Measurements from ENCODE around the gene RASIP1.
"Not testable (repeated sequence)": the region's sequence is repeated elsewhere in the genome, so short reads cannot be mapped to it uniquely, and the experiment has no call there.

The RASIP1 gene, protein sequence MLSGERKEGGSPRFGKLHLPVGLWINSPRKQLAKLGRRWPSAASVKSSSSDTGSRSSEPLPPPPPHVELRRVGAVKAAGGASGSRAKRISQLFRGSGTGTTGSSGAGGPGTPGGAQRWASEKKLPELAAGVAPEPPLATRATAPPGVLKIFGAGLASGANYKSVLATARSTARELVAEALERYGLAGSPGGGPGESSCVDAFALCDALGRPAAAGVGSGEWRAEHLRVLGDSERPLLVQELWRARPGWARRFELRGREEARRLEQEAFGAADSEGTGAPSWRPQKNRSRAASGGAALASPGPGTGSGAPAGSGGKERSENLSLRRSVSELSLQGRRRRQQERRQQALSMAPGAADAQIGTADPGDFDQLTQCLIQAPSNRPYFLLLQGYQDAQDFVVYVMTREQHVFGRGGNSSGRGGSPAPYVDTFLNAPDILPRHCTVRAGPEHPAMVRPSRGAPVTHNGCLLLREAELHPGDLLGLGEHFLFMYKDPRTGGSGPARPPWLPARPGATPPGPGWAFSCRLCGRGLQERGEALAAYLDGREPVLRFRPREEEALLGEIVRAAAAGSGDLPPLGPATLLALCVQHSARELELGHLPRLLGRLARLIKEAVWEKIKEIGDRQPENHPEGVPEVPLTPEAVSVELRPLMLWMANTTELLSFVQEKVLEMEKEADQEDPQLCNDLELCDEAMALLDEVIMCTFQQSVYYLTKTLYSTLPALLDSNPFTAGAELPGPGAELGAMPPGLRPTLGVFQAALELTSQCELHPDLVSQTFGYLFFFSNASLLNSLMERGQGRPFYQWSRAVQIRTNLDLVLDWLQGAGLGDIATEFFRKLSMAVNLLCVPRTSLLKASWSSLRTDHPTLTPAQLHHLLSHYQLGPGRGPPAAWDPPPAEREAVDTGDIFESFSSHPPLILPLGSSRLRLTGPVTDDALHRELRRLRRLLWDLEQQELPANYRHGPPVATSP

DNA sequence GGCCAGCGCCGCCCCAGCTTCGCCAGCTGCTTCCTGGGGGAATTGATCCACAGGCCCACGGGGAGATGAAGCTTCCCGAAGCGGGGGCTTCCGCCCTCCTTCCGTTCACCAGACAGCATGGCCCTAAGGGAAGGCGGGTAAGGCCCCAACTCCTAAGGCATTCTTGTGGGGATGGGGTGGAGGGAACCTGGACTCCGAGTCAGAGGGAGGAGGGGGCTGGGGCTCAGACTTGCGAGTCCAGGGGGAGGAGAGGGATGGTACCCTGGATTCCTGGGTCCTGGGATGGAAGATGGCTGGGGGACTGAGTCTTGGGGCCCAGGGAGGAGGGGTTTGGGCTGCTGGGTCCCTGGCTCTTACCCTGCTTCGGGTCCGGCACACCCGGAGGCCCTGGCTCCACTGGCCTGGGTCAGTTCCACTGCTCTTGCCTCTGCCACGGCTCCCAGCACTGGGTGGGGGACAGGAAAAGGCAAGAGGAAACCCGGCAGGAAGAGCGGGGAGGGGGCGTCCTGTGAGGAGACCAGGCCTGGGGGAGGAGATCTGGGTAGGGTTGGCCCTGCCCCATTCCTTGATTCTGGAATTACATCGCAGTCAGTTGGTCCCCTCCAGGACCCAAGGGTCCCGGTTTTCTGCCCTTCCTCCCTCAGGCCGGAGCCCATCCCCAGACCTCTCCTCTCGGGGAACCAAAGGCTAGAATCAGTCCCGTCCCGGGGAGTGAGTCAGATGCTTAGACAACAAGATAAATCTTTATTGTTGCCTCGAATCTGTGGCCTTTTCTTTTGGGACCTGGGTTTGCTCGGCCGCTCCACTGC is at the start of gene RASIP1:
RASIP1 (minus strand) TSS at position 447 of the 809 bp plus-strand sequence; CDS start at position 119, 328 bp downstream.
- DNase-seq (ENCODE audit: low read depth in 3 of 3), result no peak

DNA sequence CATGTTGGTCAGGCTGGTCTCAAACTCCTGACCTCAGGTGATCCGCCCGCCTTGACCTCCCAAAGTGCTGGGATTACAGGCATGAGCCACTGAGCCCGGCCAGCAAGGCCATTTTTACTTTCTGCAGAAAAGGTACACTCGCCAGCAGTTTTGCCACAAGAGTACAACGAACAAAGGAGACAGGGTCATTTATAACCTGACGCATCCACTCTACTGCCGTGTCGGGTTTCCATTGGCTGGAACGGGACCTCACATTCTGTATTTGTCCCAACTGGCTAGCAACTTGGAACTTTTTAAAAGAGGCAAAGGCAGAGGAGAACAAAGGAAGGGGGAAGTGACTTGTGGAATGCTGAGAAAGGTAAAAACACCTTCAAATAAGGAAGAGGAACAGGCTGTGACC is 46.9 kb upstream of the RASIP1 start:
- not testable (repeated sequence) for DNase-seq (ENCODE audit: low read depth in 3 of 3)

DNA sequence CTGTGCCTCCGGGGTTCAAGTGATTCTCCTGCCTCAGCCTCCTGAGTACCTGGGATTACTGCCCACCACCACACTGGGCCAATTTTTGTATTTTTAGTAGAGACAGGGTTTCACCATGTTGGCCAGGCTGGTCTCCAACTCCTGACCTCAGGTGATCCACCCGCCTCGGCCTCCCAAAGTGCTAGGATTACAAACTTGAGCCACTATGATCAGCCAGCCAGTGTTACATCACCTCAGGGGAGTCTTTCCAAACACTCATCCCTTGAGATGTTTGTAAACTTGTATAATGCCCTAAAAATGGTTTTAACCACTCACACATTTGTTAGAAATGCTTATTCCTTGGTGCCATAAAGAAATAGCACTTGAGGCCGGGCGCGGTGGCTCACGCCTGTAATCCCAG is 46.0 kb upstream of the RASIP1 start:
- not testable (repeated sequence) for DNase-seq (ENCODE audit: low read depth in 3 of 3)

DNA sequence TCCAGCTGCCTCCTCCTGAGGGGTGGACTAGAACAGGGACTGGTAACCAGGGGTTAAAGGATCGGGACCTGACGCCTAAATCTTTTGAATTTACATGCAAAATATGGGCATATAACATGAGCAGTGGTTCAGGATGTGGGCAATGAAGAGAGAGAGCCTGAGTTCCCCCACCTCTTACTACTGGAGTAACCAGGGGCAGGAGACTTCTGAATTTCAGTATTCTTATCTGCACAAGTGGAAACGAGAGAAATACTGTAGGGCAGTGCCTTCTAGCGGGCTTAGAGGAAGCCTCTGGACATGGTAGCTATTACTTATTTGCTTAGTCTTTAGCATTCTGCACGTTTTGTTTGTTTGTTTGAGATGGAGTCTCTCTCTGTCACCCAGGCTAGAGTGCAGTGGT is 44.1 kb upstream of the RASIP1 start:
- DNase-seq (ENCODE audit: low read depth in 3 of 3), result no peak

DNA sequence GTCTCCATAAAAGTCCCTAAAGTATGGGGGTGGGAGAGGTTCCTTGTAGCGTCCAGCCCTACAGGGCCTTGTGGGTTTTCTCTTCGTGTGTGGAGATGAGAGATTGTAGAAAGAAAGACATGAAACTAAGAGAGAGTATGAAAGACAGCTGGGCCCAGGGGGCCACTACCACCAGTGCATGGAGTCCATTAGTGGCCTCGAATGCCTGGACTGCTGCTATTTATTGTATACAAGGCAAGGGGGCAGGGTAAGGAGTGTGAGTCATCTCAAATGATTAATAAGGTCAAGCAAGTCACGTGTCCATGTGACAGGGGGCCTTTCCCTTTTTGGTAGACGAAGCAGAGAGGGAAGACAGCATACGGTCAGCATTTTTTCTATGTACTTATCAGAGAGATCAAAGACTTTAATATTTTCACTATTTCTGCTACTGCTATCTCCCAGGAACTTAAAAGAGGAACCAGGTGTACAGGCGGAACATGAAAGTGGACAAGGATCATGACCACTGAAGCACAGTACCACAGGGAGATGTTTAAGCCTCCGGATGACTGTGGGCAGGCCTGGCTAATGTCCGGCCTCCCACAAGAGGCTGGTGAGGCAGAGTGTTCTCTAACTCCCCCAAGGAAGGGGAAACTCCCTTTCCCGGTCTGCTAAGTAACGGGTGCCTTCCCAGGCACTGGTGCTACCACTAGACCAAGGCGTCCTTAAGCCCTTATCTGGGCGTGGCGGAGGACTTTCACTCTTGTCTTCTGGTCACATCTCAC is 40.4 kb upstream of the RASIP1 start:
- no peak for DNase-seq (ENCODE audit: low read depth in 3 of 3)

DNA sequence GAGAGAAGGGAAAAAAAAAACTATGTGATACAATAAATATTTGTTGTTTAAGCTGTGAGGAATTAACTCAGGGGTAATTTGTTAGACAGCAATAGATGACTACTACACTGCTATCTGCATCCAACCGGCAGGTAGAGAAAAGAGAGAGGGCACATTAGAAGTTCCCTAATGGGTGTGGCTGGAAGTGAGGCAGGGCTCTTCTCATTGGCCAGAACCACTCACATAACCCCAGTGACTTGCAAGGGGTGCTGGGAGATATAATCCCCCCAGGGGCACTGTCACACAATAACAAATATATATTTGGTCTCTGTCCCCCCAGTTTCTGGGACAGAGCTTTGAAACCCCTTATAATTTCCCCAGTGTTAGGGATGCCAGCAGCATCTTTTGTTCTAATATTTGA is 39.2 kb upstream of the RASIP1 start:
- DNase-seq (ENCODE audit: low read depth in 3 of 3), result no peak

DNA sequence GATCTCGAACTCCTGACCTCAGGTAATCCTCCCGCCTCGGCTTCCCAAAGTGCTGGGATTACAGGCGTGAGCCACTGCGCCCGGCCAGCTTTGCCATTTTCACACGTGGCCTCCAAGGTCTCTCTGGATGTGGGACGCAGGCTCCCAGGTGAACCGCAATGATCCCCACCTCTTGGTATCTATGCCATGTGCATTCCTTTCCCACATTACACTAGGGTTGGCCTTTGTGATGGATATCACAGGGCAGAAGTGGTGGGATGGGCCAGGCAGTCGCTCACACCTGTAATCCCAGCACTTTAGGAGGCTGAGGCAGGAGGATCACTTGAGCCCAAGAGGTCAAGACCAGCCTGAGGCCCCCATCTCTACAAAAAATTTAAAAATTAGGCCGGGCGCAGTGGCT is 37.3 kb upstream of the RASIP1 start:
- DNase-seq (ENCODE audit: low read depth in 3 of 3), result no peak

DNA sequence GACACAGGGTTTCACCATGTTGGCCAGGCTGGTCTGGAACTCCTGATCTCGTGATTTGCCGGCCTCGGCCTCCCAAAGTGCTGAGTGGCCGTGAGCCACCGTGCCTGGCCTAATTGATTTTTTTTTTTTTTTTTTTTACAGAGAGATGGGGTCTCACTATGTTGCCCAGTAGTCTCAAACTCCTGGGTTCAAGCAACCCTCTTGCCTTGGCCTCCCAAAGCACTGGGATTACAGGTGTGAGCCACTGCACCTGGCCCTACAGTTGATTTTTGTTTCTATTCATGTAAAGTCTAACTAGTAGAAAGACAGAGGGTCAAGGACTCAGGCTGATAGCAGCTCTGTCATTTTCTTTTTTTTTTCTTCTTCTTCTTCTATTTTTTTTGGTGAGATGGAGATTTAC is 36.7 kb upstream of the RASIP1 start:
- DNase-seq (ENCODE audit: low read depth in 3 of 3), result no peak

DNA sequence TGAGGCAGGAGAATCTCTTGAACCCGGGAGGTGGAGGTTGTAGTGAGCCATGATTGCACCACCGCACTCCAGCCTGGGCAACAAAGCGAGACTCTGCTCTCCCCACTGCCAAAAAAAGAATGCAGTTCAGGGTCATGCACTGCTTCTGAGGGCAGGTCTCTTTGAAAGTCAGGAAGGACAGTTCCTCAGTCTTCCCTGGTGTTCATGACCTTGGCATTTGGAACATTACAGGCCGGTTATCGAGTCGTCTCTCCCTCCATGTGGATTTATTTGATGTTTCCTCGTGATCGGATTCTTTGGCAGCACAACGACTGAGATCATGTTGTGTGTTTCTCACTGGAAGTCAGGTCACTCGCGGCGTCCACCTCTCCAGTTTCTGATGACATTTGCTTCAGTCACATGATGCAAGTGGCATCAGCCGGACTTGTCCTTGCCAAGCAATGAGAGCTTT is 32.1 kb upstream of the RASIP1 start:
- DNase-seq (ENCODE audit: low read depth in 3 of 3), result no peak

DNA sequence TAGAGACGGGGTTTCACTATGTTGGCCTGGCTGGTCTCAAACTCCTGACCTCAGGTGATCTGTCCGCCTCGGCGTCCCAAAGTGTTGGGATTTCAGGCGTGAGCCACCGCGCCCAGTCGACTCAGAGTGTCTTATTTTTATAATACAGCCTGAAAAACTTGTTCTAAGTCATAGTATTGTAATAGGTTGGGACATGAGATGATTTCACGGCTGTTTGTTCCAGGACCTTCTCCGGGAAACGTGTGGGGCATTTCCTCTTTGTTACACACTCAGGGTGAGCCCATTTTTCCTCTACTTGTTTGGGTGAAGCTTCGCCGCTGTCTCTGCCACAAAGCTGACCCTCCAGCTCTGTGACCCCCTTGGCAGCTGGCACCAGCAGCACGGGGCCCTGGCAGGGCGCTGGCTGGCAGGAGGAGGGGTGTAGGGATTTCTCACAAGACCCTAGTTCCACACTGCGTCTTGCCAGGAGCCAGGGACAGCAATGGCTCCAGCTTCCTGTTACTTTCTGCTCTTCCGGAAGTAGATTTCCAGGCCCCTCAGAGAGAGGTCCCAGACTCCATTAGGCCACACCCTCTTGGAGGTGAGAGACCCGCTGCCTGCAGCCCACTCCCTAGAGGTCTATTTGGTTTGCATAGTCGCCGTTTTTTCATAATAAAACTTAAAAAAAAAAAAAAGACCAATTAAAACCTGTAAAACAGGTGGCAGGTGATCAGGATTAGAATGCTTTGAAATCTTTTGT is 30.5 kb upstream of the RASIP1 start:
- DNase-seq (ENCODE audit: low read depth in 3 of 3), result no peak

DNA sequence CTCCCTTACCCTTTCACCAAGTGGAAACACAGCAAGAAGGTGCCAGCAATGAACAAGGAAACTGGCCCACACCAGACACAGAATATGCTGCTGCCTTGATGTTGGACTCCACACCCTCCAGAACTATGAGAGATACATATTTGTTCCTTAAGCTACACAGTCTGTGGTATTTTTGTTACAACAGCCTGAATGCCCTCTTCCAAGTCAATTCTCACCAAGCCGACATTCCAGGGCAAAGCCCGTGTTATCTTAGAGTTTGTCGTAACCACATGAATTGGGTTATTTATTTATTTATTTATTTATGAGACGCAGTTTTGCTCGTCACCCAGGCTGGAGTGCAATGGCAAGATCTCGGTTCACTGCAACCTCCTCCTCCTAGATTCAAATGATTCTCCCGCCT is 29.9 kb upstream of the RASIP1 start:
- DNase-seq (ENCODE audit: low read depth in 3 of 3), result no peak

DNA sequence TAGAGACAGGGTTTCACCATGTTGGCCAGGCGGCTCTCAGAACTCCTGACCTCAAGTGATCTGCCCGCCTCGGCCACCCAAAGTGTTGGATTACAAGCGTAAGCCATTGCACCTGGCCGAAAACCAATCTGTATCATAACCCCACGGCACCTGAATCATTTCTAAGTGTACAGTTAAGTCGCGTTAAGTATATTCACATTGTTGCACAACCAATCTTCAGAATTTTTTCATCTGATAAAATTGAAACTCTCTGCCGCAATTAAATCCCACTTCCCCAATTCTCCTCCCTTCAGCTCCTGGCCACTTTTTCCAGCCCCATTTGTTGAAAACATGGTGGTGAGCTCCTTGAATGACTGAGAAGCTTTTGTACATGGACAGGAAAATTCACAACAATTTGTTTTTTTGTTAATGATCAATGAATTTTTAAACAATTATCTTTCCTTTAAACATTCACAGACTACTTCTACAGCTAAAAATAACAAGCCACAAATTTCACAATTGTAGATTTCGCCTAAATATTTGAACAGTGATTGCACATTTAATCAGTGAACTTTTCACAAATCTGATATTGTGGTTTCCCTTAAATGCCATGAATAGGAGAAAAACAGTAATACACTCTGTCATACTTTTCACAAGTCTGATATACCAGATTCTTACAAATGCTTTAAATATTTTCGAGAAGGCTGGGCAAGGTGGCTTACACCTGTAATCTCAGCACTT is 28.7 kb upstream of the RASIP1 start:
- no peak for DNase-seq (ENCODE audit: low read depth in 3 of 3)

DNA sequence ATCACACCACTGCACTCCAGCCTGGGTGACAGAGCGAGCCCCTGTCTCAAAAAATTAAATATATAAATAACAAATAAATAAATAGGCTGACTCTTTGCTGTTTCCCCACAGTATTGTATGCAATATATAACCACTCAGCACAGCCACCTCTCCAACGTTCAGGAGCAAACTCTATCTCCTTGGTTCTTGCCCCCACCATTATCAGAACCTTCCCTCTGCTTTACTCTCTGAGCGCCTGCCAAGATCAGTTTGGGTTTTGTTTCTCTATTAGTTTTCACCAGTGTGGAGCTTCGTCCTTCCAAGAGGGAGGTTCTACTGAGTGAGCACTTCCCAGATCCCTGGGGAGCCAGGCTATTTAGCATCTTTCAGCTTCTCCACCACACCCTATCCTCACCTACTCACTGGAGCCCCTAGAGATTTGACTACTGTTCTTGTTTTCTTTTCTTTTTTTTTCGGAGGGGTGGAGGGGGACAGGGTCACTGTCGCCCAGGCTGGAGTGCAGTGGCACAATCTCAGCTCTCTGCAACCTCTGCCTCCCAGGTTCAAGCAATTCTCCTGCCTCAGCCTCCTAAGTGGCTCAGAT is 27.9 kb upstream of the RASIP1 start:
- DNase-seq (ENCODE audit: low read depth in 3 of 3), result not testable (repeated sequence)

DNA sequence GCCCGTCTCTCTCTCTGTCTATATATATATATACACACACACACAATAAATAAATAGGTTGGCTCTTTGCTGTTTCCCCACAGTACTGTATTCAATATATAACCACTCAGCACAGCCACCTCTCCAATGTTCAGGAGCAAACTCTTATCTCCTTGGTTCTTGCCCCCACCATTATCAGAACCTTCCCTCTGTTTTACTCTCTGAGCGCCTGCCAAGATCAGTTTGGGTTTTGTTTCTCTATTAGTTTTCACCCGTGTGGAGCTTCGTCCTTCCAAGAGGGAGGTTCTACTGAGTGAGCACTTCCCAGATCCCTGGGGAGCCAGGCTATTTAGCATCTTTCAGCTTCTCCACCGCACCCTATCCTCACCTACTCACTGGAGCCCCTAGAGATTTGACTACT is 25.4 kb upstream of the RASIP1 start:
- DNase-seq (ENCODE audit: low read depth in 3 of 3), result not testable (repeated sequence)

DNA sequence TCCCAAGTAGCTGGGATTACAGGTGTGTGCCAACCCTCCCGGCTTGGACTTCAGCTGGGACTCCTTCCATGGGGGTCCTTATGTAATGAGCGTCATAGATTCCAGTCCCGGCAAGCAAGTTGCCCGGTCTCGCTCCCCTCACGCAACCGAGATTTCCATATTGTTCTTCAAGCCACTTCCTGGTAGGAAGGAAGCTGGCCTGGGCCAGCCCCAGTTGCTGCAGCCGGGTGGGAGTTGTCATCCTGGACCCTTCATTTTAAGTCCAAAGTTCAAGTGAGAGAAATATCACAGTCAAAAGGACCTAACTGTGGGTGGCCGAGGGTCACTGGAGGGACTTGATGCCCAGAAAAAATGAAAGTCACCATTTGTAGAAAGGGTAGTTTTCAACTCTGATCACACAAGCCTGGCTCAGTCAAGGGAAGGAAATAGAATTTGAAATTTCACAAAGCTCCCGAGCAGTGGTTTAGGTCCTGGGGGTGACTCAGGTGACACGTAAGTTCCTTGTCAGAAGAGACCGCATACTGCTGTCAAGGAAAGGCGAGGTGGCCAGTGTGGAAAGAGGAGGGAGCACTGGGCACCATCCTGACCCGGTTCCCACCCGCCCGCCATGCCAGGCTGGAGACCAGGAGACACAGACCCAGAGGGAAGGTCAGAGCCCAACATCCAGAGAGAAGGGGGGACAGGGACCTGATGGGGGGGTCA is 20.2 kb upstream of the RASIP1 start:
- DNase-seq (ENCODE audit: low read depth in 3 of 3), result no peak

DNA sequence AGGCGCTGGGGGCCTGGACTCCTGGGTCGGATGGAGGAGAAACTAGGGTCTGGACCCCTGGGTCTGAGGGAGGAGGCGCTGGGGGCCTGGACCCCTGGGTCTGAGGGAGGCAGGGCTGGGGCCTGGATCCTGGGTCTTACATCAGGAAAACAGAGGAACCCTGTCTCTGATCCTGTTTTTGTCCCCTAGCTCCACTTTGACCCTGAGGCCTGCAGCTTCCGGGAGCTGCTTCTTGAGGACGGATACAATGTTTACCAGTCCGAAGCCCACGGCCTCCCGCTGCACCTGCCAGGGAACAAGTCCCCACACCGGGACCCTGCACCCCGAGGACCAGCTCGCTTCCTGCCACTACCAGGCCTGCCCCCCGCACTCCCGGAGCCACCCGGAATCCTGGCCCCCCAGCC is 17.3 kb upstream of the RASIP1 start:
- DNase-seq (ENCODE audit: low read depth in 3 of 3), result no peak

DNA sequence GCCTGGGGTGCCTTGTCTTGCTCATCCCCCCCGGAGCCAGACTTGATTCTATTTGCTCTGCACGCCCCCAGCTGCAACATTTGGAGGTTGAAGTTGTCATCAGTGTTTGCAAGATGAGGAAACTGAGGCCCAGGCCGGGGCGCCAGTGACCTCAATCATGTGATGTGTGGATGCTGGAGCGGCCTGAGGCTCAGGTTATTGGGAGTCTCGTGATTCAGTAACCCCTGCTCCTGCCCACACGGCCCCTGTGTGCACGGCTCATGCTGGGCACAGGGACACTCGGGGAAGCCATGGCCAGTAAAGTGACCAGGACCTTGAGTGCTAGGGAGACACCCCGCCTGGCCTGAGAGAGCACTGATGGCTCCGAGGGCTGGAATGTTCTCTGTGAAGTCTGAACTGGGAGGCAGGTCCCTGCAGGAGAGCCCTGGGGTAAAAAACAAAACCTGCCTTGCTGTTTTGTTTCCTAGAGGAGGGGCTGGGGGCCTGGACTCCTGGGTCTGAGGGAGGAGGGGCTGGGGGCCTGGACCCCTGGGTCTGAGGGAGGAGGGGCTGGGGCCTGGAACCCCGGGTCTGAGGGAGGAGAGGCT is 16.8 kb upstream of the RASIP1 start:
- DNase-seq (ENCODE audit: low read depth in 3 of 3), result no peak

DNA sequence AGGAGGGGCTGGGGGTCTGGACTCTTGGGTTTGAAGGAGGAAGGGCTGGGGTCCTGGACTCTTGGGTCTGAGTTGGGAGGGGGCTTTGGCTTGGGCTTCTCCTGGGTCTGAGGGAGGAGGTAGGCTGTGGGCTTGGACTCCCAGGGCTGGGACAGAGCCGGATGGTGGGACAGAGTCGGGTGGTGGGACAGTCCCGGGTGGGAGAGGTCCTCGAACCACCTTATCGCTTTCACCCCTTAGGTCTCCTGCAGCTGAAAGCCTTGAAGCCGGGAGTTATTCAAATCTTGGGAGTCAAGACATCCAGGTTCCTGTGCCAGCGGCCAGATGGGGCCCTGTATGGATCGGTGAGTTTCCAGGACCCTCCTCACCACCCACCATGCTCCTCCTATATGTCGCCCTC is 16.3 kb upstream of the RASIP1 start:
- no peak for DNase-seq (ENCODE audit: low read depth in 3 of 3)
